ENCODE results near the gene AGT.
"Not testable (repeated sequence)": the region's sequence is repeated elsewhere in the genome, so short reads cannot be mapped to it uniquely, and the experiment has no call there.

DNA sequence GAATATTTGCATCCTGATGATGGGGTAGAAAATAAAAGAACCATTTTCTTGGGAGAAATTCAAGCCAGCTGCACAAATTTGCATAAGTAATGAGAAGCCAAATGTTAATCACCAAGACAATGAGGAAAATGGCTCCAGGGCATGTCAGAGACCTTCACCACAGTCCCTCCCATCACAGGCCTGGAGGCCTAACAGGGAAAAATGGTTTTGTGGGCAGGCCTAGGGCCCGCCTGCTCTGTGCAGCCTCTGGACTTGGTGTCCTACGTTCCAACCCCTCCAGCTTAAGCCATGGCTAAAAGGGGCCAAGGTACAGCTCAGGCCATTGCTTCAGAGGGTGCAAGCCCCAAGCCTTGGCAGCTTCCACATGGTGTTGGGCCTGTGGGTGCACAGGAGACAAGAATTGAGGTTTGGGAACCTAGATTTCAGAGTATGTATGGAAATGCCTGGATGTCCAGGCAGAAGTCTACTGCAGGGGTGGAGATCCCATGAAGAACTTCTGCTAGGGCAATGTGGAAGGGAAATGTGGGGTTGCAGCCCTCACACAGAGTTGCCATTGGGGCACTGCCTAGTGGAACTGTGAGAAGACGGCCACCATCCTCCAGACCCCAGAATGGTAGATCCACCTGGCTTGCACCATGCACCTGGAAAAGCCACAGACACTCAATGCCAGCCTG lies 8.1 kb upstream of the AGT start:
- TF ChIP-seq POLR2A (IDR thresholded peaks at IDR 0.05), result not testable (repeated sequence)
- TF ChIP-seq, protein P1, sequence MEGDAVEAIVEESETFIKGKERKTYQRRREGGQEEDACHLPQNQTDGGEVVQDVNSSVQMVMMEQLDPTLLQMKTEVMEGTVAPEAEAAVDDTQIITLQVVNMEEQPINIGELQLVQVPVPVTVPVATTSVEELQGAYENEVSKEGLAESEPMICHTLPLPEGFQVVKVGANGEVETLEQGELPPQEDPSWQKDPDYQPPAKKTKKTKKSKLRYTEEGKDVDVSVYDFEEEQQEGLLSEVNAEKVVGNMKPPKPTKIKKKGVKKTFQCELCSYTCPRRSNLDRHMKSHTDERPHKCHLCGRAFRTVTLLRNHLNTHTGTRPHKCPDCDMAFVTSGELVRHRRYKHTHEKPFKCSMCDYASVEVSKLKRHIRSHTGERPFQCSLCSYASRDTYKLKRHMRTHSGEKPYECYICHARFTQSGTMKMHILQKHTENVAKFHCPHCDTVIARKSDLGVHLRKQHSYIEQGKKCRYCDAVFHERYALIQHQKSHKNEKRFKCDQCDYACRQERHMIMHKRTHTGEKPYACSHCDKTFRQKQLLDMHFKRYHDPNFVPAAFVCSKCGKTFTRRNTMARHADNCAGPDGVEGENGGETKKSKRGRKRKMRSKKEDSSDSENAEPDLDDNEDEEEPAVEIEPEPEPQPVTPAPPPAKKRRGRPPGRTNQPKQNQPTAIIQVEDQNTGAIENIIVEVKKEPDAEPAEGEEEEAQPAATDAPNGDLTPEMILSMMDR (IDR thresholded peaks at IDR 0.05), result not testable (repeated sequence)

Measured in Peyer's patch (tissue), 4 donors.